ENCODE measurements around the gene NNT.

The NNT gene

GRCh38 chr5:43634621-43635020, 31.6 kb downstream of the NNT start:
- TF ChIP-seq EZH2 (IDR thresholded peaks at IDR 0.05; ENCODE audit: borderline replicate concordance, low read depth, low read length, severe bottlenecking): no peak
- TF ChIP-seq, protein P1, sequence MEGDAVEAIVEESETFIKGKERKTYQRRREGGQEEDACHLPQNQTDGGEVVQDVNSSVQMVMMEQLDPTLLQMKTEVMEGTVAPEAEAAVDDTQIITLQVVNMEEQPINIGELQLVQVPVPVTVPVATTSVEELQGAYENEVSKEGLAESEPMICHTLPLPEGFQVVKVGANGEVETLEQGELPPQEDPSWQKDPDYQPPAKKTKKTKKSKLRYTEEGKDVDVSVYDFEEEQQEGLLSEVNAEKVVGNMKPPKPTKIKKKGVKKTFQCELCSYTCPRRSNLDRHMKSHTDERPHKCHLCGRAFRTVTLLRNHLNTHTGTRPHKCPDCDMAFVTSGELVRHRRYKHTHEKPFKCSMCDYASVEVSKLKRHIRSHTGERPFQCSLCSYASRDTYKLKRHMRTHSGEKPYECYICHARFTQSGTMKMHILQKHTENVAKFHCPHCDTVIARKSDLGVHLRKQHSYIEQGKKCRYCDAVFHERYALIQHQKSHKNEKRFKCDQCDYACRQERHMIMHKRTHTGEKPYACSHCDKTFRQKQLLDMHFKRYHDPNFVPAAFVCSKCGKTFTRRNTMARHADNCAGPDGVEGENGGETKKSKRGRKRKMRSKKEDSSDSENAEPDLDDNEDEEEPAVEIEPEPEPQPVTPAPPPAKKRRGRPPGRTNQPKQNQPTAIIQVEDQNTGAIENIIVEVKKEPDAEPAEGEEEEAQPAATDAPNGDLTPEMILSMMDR (IDR thresholded peaks at IDR 0.05; ENCODE audit: borderline replicate concordance, extremely low read depth, low read length, poor library complexity, severe bottlenecking): no peak
- Histone ChIP-seq H3K9me3 (ENCODE audit: insufficient read depth, low read length, severe bottlenecking) (no peaks in the 10 kb centered on the region), H4K20me1 (ENCODE audit: insufficient read depth, low read length) (peaks cover 6% of the 10 kb centered on the region; the same call in 1 of the 2 replicates), H3K4me3 (ENCODE audit: low read depth in 1 of 2, low read length in 2 of 2) (no peak overlapping the region), H3K27me3 (ENCODE audit: insufficient read depth, low read length, poor library complexity) (no peaks in the 10 kb centered on the region), H3K79me2 (ENCODE audit: insufficient read depth, low read length) (peaks cover 19% of the 10 kb centered on the region; the same call in 1 of the 2 replicates), H2AFZ (ENCODE audit: low read depth, low read length) (no peak overlapping the region), H3K4me2 (ENCODE audit: insufficient read depth, low read length) (no peak overlapping the region), H3K9ac (ENCODE audit: low read depth, low read length) (no peak overlapping the region), H3K27ac (ENCODE audit: low read length) (no peak overlapping the region), H3K4me1 (ENCODE audit: insufficient read depth, low read length) (no peaks in the 10 kb centered on the region), H3K36me3 (ENCODE audit: insufficient read depth, low read length) (peaks cover 75% of the 10 kb centered on the region)
- no peak for ATAC-seq (ENCODE audit: insufficient read depth, low read depth)
- DNase-seq: no peak

GRCh38 chr5:43635374-43635773, 32.4 kb downstream of the NNT start:
- no peaks in the 10 kb centered on the region for H3K27me3 ChIP-seq (ENCODE audit: insufficient read depth, low read length, poor library complexity)
- peaks cover 6% of the 10 kb centered on the region; the same call in 1 of the 2 replicates for H4K20me1 ChIP-seq (ENCODE audit: insufficient read depth, low read length)
- no peak for TF ChIP-seq EZH2 (IDR thresholded peaks at IDR 0.05; ENCODE audit: borderline replicate concordance, low read depth, low read length, severe bottlenecking)
- TF ChIP-seq, protein P1 (IDR thresholded peaks at IDR 0.05; ENCODE audit: borderline replicate concordance, extremely low read depth, low read length, poor library complexity, severe bottlenecking): no peak
- H3K27ac ChIP-seq (ENCODE audit: low read length): no peak overlapping the region
- H3K79me2 ChIP-seq (ENCODE audit: insufficient read depth, low read length): peaks cover 22% of the 10 kb centered on the region; the same call in 1 of the 2 replicates
- peaks cover 78% of the 10 kb centered on the region for H3K36me3 ChIP-seq (ENCODE audit: insufficient read depth, low read length)
- H2AFZ ChIP-seq (ENCODE audit: low read depth, low read length): no peak overlapping the region
- ATAC-seq (ENCODE audit: insufficient read depth, low read depth) (no peak), DNase-seq (no peak)
- no peak overlapping the region for H3K4me2 ChIP-seq (ENCODE audit: insufficient read depth, low read length)
- H3K9me3 ChIP-seq (ENCODE audit: insufficient read depth, low read length, severe bottlenecking): no peaks in the 10 kb centered on the region
- no peak overlapping the region for H3K4me3 ChIP-seq (ENCODE audit: low read depth in 1 of 2, low read length in 2 of 2)
- H3K4me1 ChIP-seq (ENCODE audit: insufficient read depth, low read length): no peaks in the 10 kb centered on the region
- H3K9ac ChIP-seq (ENCODE audit: low read depth, low read length): no peak overlapping the region

- H4K20me1 ChIP-seq (ENCODE audit: insufficient read depth, low read length): peaks cover 6% of the 10 kb centered on the region; the same call in 1 of the 2 replicates
- TF ChIP-seq EZH2 (IDR thresholded peaks at IDR 0.05; ENCODE audit: borderline replicate concordance, low read depth, low read length, severe bottlenecking): no peak
- ATAC-seq (ENCODE audit: insufficient read depth, low read depth) (no peak), DNase-seq (no peak)
- no peak overlapping the region for H3K9ac ChIP-seq (ENCODE audit: low read depth, low read length)
- H3K4me3 ChIP-seq (ENCODE audit: low read depth in 1 of 2, low read length in 2 of 2): no peak overlapping the region
- peaks cover 22% of the 10 kb centered on the region; the same call in 1 of the 2 replicates for H3K79me2 ChIP-seq (ENCODE audit: insufficient read depth, low read length)
- H3K36me3 ChIP-seq (ENCODE audit: insufficient read depth, low read length): peaks cover 71% of the 10 kb centered on the region
- H3K9me3 ChIP-seq (ENCODE audit: insufficient read depth, low read length, severe bottlenecking): no peaks in the 10 kb centered on the region
- H3K4me2 ChIP-seq (ENCODE audit: insufficient read depth, low read length): no peak overlapping the region
- no peaks in the 10 kb centered on the region for H3K4me1 ChIP-seq (ENCODE audit: insufficient read depth, low read length)
- no peak overlapping the region for H3K27ac ChIP-seq (ENCODE audit: low read length)
- no peaks in the 10 kb centered on the region for H3K27me3 ChIP-seq (ENCODE audit: insufficient read depth, low read length, poor library complexity)
- no peak overlapping the region for H2AFZ ChIP-seq (ENCODE audit: low read depth, low read length)
Measured at GRCh38 chr5:43636076-43636475, 33.1 kb downstream of the NNT start.

DNA sequence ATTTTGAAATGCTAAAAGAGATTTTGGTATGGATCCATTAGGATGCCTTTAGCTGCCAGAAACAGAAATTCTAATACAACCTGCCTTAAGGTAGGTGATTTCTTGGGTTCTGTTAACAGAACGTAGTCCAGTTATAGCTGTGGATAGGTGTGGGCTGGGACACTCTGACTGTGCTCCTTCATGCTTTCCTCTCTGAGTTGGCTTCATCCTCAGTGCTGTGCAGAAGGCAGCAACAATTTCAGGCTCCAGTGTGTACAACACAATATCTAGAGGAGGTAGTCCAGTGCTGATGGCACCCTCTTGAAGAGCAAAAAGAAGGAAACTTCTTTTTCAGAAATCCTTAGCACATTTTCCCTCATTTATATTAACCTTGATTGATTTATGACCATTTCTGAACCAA, 34.4 kb downstream of the NNT start:
- Histone ChIP-seq H3K27me3 (ENCODE audit: insufficient read depth, low read length, poor library complexity) (no peaks in the 10 kb centered on the region), H2AFZ (ENCODE audit: low read depth, low read length) (no peak overlapping the region)

More for the DNA sequence above, 34.4 kb downstream of the NNT start:
- H3K9ac ChIP-seq (ENCODE audit: low read depth, low read length): no peak overlapping the region
- H3K4me2 ChIP-seq (ENCODE audit: insufficient read depth, low read length): no peak overlapping the region
- no peak for ATAC-seq (ENCODE audit: insufficient read depth, low read depth)
- H3K27ac ChIP-seq (ENCODE audit: low read length): no peak overlapping the region
- H3K36me3 ChIP-seq (ENCODE audit: insufficient read depth, low read length): peaks cover 67% of the 10 kb centered on the region
- H4K20me1 ChIP-seq (ENCODE audit: insufficient read depth, low read length): peaks cover 6% of the 10 kb centered on the region; the same call in 1 of the 2 replicates
- peaks cover 20% of the 10 kb centered on the region for H3K79me2 ChIP-seq (ENCODE audit: insufficient read depth, low read length)
- H3K4me1 ChIP-seq (ENCODE audit: insufficient read depth, low read length): no peaks in the 10 kb centered on the region
- no peak for DNase-seq
- H3K4me3 ChIP-seq (ENCODE audit: low read depth in 1 of 2, low read length in 2 of 2): no peak overlapping the region
- H3K9me3 ChIP-seq (ENCODE audit: insufficient read depth, low read length, severe bottlenecking): no peaks in the 10 kb centered on the region
- no peak for TF ChIP-seq EZH2 (IDR thresholded peaks at IDR 0.05; ENCODE audit: borderline replicate concordance, low read depth, low read length, severe bottlenecking)
- TF ChIP-seq, protein P1 (IDR thresholded peaks at IDR 0.05; ENCODE audit: borderline replicate concordance, extremely low read depth, low read length, poor library complexity, severe bottlenecking): no peak

Data from DND-41 (cell line).